ENCODE measurements around the gene HOXB4. TPM values are rescaled to one million over a fixed set of nuclear protein-coding genes. Genes with fewer than 3 reads are reported as not detected.
A peak's percentile ranks its signal among the peaks of the same experiment; 100 is the strongest.

Gene HOXB4
- total and polyA plus RNA-seq, 2 of the 4 experiments (the other 2 are of a cell fraction), result 2.0 to 8.5 TPM

DNA sequence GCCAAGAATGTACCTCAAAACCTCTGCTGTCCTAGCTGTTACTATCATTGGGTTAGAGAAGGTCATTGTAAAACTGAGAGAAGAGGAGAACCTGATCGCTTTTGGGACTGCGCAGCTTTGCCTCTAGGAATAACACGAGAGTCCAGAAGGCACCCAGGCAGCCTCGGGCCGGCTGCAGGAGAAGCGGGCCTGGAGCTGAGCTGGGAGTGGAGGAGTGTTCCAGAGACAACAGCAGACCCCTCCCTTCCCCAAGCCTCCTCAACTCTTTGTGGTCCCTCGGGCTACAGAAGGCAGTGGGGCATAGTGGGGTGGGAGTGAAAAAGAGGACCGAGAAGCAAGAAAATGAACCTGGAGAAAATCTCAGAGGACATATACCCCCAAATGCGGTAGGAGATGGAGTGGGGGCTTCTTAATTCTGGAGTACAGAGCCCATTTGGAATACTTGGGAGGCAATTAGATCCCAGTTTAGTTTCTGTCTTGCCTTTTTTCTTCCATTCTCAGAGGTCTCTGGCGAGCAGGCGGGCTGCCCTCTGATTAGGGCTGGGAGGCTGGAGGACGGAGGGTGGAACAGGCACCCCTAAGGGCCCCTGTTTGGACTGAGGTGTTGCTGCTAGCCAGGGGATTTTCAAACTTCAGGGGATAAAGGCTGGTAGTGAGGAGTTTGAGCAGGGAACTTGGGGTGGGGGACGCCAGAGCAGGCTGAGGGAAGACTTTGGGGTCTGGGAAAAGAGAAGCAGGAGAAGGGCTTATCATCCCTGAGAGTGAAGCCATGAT is 19.9 kb downstream of the HOXB4 start:
- no peak for DNase-seq
- peak overlapping the region; percentile 98 for H3K4ac ChIP-seq (ENCODE audit: low read depth, low read length)
- peak overlapping the region; percentile 87 for H2BK120ac ChIP-seq (ENCODE audit: low read depth, low read length)
- ChIA-PET POLR2A (ENCODE audit: unreplicated experiment) (interaction anchor here (0.8 kb wide), 1 partner anchor 10 kb away, joined by 3 read pairs; no protein-coding TSS in a partner anchor), CTCF (interaction anchor here (0.6 kb wide), 2 partner anchors 16 to 38 kb away, joined by 3 to 5 read pairs; no protein-coding TSS in a partner anchor)
- peaks cover 21% of the 10 kb centered on the region for H4K20me1 ChIP-seq (ENCODE audit: insufficient read depth, low read length)
- peak overlapping the region; percentile 91 for H3K56ac ChIP-seq (ENCODE audit: extremely low read depth, insufficient read depth, low read length)
- H3K23ac ChIP-seq (ENCODE audit: low read depth, low read length), result peak overlapping the region; percentile 99
- no peaks in the 10 kb centered on the region for H3K27me3 ChIP-seq (ENCODE audit: control insufficient read depth, insufficient read depth, low read length)
- H3K9me1 ChIP-seq (ENCODE audit: insufficient read depth, low read length), result peaks cover 4% of the 10 kb centered on the region
- intact Hi-C loops (cut with micrococcal nuclease) (no loop called here), in situ Hi-C loops (cut with MboI; ENCODE audit: low sequenced_read_pairs) (no loop called here), dilution Hi-C loops (cut with HindIII; ENCODE audit: low sequenced_read_pairs, unreplicated experiment) (no loop called here)
- H3K14ac ChIP-seq (replicated peaks; ENCODE audit: low read depth, low read length), result peak overlapping the region; percentile 98
- H3K4me1 ChIP-seq (ENCODE audit: control insufficient read depth, insufficient read depth, low read length), result peaks cover 66% of the 10 kb centered on the region
- H4K91ac ChIP-seq (ENCODE audit: insufficient read depth, low read depth, low read length), result peak overlapping the region; percentile 68
- ATAC-seq (ENCODE audit: low read depth), result no peak
- H3K4me3 ChIP-seq (ENCODE audit: insufficient read depth, low read depth, low read length), result peak overlapping the region; percentile 20
- H3K27ac ChIP-seq (ENCODE audit: insufficient read depth, low read length), result peak overlapping the region; percentile 93
- H2BK20ac ChIP-seq (ENCODE audit: low read depth, low read length), result peak overlapping the region; percentile 73; the same call in 1 of the 2 replicates
- peak overlapping the region; percentile 95 for H4K5ac ChIP-seq (ENCODE audit: low read depth, low read length)
- H2AFZ ChIP-seq (replicated peaks; ENCODE audit: low read length, poor library complexity), result no peak overlapping the region
- H2AK9ac ChIP-seq (replicated peaks; ENCODE audit: low read depth, low read length, poor library complexity), result peak overlapping the region; percentile 77
- H2AK5ac ChIP-seq (ENCODE audit: low read depth, low read length), result peak overlapping the region; percentile 86
- H2BK15ac ChIP-seq (ENCODE audit: low read depth, low read length), result peak overlapping the region; percentile 78; the same call in 2 of the 3 replicates
- H3K9ac ChIP-seq (ENCODE audit: low read depth, low read length), result peak overlapping the region; percentile 95
- H2BK5ac ChIP-seq (ENCODE audit: low read depth, low read length, poor library complexity, severe bottlenecking), result peak overlapping the region; percentile 95
- H3K18ac ChIP-seq (ENCODE audit: low read depth, low read length), result peak overlapping the region; percentile 89
- TF ChIP-seq NFE2L2 (IDR thresholded peaks at IDR 0.05; ENCODE audit: low read depth, low read length), result no peak
- TF ChIP-seq BHLHE40 (IDR thresholded peaks at IDR 0.05; ENCODE audit: low read depth, low read length), result no peak
- TF ChIP-seq RAD21 (IDR thresholded peaks at IDR 0.05; ENCODE audit: low read length), result no peak
- peak overlapping the region; percentile 92 for H3K4me2 ChIP-seq (ENCODE audit: low read depth, low read length)
- 0% methylated on average over 1 of the region's 13 CpGs; no CpG with 5 or more reads in 1 of the 2 experiments for WGBS, 2 experiments (ENCODE audit: extremely low coverage in 2 of 2, insufficient read length in 1 of 2)
- no peaks in the 10 kb centered on the region for H3K9me3 ChIP-seq (ENCODE audit: control insufficient read depth, insufficient read depth, low read length)
- peak overlapping the region; percentile 62 to 74 for H4K8ac ChIP-seq (ENCODE audit: low read depth in 2 of 2, low read length in 2 of 2)
- BruUV-seq (replicated peaks), result no TSS peak
- H3K79me1 ChIP-seq (ENCODE audit: low read depth in 1 of 2, low read length in 2 of 2), result peaks cover 0 to 12% of the 10 kb centered on the region in 2 experiments; a peak in 2 of 4 replicates
- peaks cover 28% of the 10 kb centered on the region; the same call in 1 of the 2 replicates for H3K36me3 ChIP-seq (ENCODE audit: control insufficient read depth, insufficient read depth, low read length)
